Esophagus squamous epithelium (tissue), 5 donors: ENCODE results near the gene ADRA2B. TPM values are rescaled to one million over a fixed set of nuclear protein-coding genes. Genes with fewer than 3 reads are reported as not detected.

Experiments used
- DNase-seq: peaks from one replicate; lab custom pipeline; 2025; lab: John Stamatoyannopoulos, UW
- H3K27ac ChIP-seq, 4 donors: fragments of 200-600 bp; sonication (generic); one replicate each; pipeline ENCODE4 v1.5.1; 2016 to 2019; ENCODE audit warnings: mild to moderate bottlenecking in 1 of 4
- H3K27me3 ChIP-seq, 4 donors: fragments of 200-600 bp; sonication (generic); 1 replicate in 3 of 4; 2 replicates in 1 of 4; pipeline versions ENCODE4 v1.5.1 to v1.6.0; 2017 to 2021; ENCODE audit warnings: antibody characterized with exemption in 1 of 4
- H3K36me3 ChIP-seq, 3 donors: fragments of 200-600 bp; sonication (generic); one replicate each; pipeline ENCODE4 v1.5.1; 2016 to 2019
- H3K4me1 ChIP-seq, 3 donors: fragments of 200-600 bp; sonication (generic); one replicate each; pipeline ENCODE4 v1.5.1; 2017 to 2019
- H3K4me3 ChIP-seq, 4 donors: fragments of 200-600 bp; sonication (generic); 1 replicate in 3 of 4; 2 replicates in 1 of 4; pipeline ENCODE4 v1.5.1; 2016 to 2019; ENCODE audit warnings: mild to moderate bottlenecking in 2 of 4, moderate library complexity in 1 of 4
- H3K9me3 ChIP-seq, 3 donors: fragments of 200-600 bp; sonication (generic); one replicate each; pipeline ENCODE4 v1.5.1; 2016 to 2019
- CTCF ChIP-seq, 6 experiments: fragments of 450-650 bp in 4 of 6; fragments of 200-600 bp in 2 of 6; sonication (generic) in 2 of 6; IDR thresholded peaks; one replicate each; pipeline ENCODE4 v1.5.1; 2016 to 2019; ENCODE audit warnings: antibody characterized with exemption in 6 of 6, mild to moderate bottlenecking in 4 of 6, moderate library complexity in 4 of 6
- POLR2A ChIP-seq, 4 donors: fragments of 450-650 bp; IDR thresholded peaks; one replicate each; pipeline ENCODE4 v1.6.1; 2017; ENCODE audit warnings: antibody characterized with exemption in 4 of 4, mild to moderate bottlenecking in 4 of 4, moderate library complexity in 3 of 4
- WGBS, 2 donors: methylation state at CpG; one replicate each; pipeline ENCODE4 v1.1.5; 2018; 5-methylcytosine and 5-hydroxymethylcytosine counted together
- intact Hi-C: fragments of 100-400 bp; cut with DNase I; formaldehyde crosslinking; loops from one replicate; pipeline ENCODE4 v1.15.0; 2022
- total RNA-seq, 4 donors: library from RNA; depleted of rRNA; stranded (reverse); fragments of >200 nt; gene quantifications; one replicate each; pipeline ENCODE4 v1.1.0, GENCODE V29; 2016
- donor health status: DM: yes; HTN: yes; CAD: no.

Gene ADRA2B
- total RNA-seq, 4 donors from 2014 or later = 0.04 to 1.2 (median 0.38) TPM; not detected in 1

- no peak overlapping the region for H3K4me3 ChIP-seq
- TF ChIP-seq CTCF (IDR thresholded peaks at IDR 0.05) (no peak), POLR2A (IDR thresholded peaks at IDR 0.05) (no peak)
- H3K27ac ChIP-seq = no peak overlapping the region
- H3K9me3 ChIP-seq = no peaks in the 10 kb centered on the region
- peaks cover 0 to 27% (median 0%) of the 10 kb centered on the region in 4 donors for H3K27me3 ChIP-seq
- H3K36me3 ChIP-seq = no peaks in the 10 kb centered on the region
- WGBS, 2 donors = 66 to 83% methylated on average over 6 to 9 of the region's 16 CpGs
- no peak for DNase-seq
- H3K4me1 ChIP-seq = no peaks in the 10 kb centered on the region
- intact Hi-C loops = no loop called here
Measured at GRCh38 chr2:96129528-96130120, 13.3 kb upstream of the ADRA2B start.

GRCh38 chr2:96128456-96128855 is 12.1 kb upstream of the ADRA2B start:
- no peaks in the 10 kb centered on the region for H3K9me3 ChIP-seq
- no peaks in the 10 kb centered on the region for H3K4me1 ChIP-seq
- DNase-seq = no peak
- no peak overlapping the region for H3K4me3 ChIP-seq
- 71 to 72% methylated on average over 6 of the region's 6 CpGs for WGBS, 2 donors
- no peak overlapping the region for H3K27ac ChIP-seq
- H3K27me3 ChIP-seq = peaks cover 0 to 20% (median 0%) of the 10 kb centered on the region in 4 donors
- intact Hi-C loops = no loop called here
- TF ChIP-seq CTCF (IDR thresholded peaks at IDR 0.05) = no peak
- no peak for TF ChIP-seq POLR2A (IDR thresholded peaks at IDR 0.05)
- H3K36me3 ChIP-seq = no peaks in the 10 kb centered on the region

GRCh38 chr2:96124406-96125265 is 8.3 kb upstream of the ADRA2B start:
- no peaks in the 10 kb centered on the region for H3K4me1 ChIP-seq
- no peaks in the 10 kb centered on the region for H3K9me3 ChIP-seq
- H3K4me3 ChIP-seq = no peak overlapping the region
- no peak overlapping the region for H3K27ac ChIP-seq
- H3K36me3 ChIP-seq = no peaks in the 10 kb centered on the region
- intact Hi-C loops = no loop called here
- no peak for DNase-seq
- WGBS, 2 donors = 82 to 94% methylated on average over 10 to 12 of the region's 14 CpGs
- TF ChIP-seq CTCF (IDR thresholded peaks at IDR 0.05) (no peak), POLR2A (IDR thresholded peaks at IDR 0.05) (no peak)
- H3K27me3 ChIP-seq = peaks cover 0 to 51% (median 3%) of the 10 kb centered on the region in 4 donors

DNA sequence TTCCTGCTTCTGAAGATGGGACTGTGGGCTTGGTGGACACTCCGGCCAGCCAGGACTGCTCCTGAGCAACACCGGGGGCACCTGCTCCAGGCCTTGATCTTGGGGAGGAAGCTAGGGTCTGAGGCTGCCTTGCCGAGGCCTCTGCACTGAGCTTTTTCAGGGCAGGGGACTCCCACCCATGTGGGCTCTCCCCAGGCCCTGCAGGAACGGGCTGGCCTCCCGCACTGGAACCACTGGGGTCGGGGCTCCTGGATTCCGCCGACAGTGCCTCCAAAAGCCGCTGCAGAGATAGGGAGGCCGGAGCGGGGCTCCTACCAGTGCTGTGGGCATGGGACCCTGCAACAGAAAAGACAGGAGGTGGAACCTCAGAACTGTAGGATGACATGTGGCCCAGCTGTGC is 7.6 kb upstream of the ADRA2B start:
- Histone ChIP-seq H3K4me3 (no peak overlapping the region), H3K27ac (no peak overlapping the region), H3K4me1 (no peaks in the 10 kb centered on the region), H3K27me3 (peaks cover 0 to 58% (median 3%) of the 10 kb centered on the region in 4 donors), H3K9me3 (no peaks in the 10 kb centered on the region), H3K36me3 (no peaks in the 10 kb centered on the region)
- TF ChIP-seq CTCF (IDR thresholded peaks at IDR 0.05) (no peak), POLR2A (IDR thresholded peaks at IDR 0.05) (no peak)
- 91% methylated on average over 6 of the region's 11 CpGs; no CpG with 5 or more reads in 1 of the 2 donors for WGBS, 2 donors
- intact Hi-C loops = no loop called here
- DNase-seq = no peak

GRCh38 chr2:96123290-96123689 is 6.9 kb upstream of the ADRA2B start:
- intact Hi-C loops = no loop called here
- Histone ChIP-seq H3K27me3 (peaks cover 0 to 65% (median 3%) of the 10 kb centered on the region in 4 donors), H3K9me3 (no peaks in the 10 kb centered on the region), H3K4me1 (peaks cover 0 to under 1% (median 0%) of the 10 kb centered on the region in 3 donors), H3K4me3 (no peak overlapping the region), H3K36me3 (no peaks in the 10 kb centered on the region), H3K27ac (no peak overlapping the region)
- no peak for DNase-seq
- no peak for TF ChIP-seq CTCF (IDR thresholded peaks at IDR 0.05)
- TF ChIP-seq POLR2A (IDR thresholded peaks at IDR 0.05) = no peak
- WGBS, 2 donors = 50 to 100% methylated on average over 1 of the region's 1 CpG
